Mesendoderm (in vitro differentiated cells): ENCODE measurements around the gene RESP18.

Experiments
- DNase-seq: peaks from one replicate; pipeline ENCODE4 v3.0.0; 2013
- H2AK5ac ChIP-seq: 2 replicates; pipeline ENCODE4 v1.6.1; 2013; ENCODE audit warnings: low read length, inconsistent platforms
- H2BK120ac ChIP-seq: 2 replicates; pipeline ENCODE4 v1.6.1; 2013; ENCODE audit warnings: low read depth, mild to moderate bottlenecking, low read length, moderate library complexity, mixed read lengths
- H2BK15ac ChIP-seq: replicated peaks from 2 replicates; pipeline ENCODE4 v1.6.1; 2013; ENCODE audit warnings: low read depth, mild to moderate bottlenecking, moderate library complexity
- H2BK5ac ChIP-seq: 2 replicates; pipeline ENCODE4 v1.6.1; 2013; ENCODE audit warnings: low read length, inconsistent platforms
- H3K18ac ChIP-seq: 2 replicates; pipeline ENCODE4 v1.6.1; 2013; ENCODE audit warnings: mild to moderate bottlenecking, low read length, mixed read lengths
- H3K23ac ChIP-seq: one replicate; pipeline ENCODE4 v1.6.1; 2013; ENCODE audit warnings: low read length
- H3K27ac ChIP-seq: 2 replicates; pipeline ENCODE4 v1.5.1; 2013; ENCODE audit warnings: low read depth, mild to moderate bottlenecking, inconsistent platforms, low read length, moderate library complexity
- H3K27me3 ChIP-seq: 2 replicates; pipeline ENCODE4 v1.6.1; 2013; ENCODE audit warnings: low read length, control low read depth, mild to moderate bottlenecking, inconsistent platforms; ENCODE audit not compliant: insufficient read depth, poor library complexity
- H3K36me3 ChIP-seq: 2 replicates; pipeline ENCODE4 v1.6.1; 2013; ENCODE audit warnings: low read length, inconsistent platforms; ENCODE audit not compliant: control insufficient read depth, insufficient read depth
- H3K4ac ChIP-seq: one replicate; pipeline ENCODE4 v1.6.1; 2013; ENCODE audit warnings: low read depth, mild to moderate bottlenecking, low read length, moderate library complexity
- H3K4me1 ChIP-seq: 2 replicates; pipeline ENCODE4 v1.6.1; 2013; ENCODE audit warnings: low read depth, low read length, inconsistent platforms; ENCODE audit not compliant: control insufficient read depth
- H3K4me2 ChIP-seq: 2 replicates; pipeline ENCODE4 v1.6.1; 2013; ENCODE audit warnings: low read length
- H3K4me3 ChIP-seq: 2 replicates; pipeline ENCODE4 v1.5.1; 2013; ENCODE audit warnings: mild to moderate bottlenecking, low read length
- H3K56ac ChIP-seq: one replicate; pipeline ENCODE4 v1.6.1; 2013; ENCODE audit warnings: low read length
- H3K79me1 ChIP-seq: 2 replicates; pipeline ENCODE4 v1.6.1; 2013; ENCODE audit warnings: low read length, inconsistent platforms
- H3K79me2 ChIP-seq: 2 replicates; pipeline ENCODE4 v1.6.1; 2013; ENCODE audit warnings: mild to moderate bottlenecking, low read length; ENCODE audit not compliant: control insufficient read depth, insufficient read depth
- H3K9ac ChIP-seq: 2 replicates; pipeline ENCODE4 v1.6.1; 2013; ENCODE audit warnings: low read length, inconsistent platforms
- H4K5ac ChIP-seq: one replicate; pipeline ENCODE4 v1.6.1; 2013; ENCODE audit warnings: low read length
- H4K8ac ChIP-seq: one replicate; pipeline ENCODE4 v1.6.1; 2013; ENCODE audit warnings: low read depth, mild to moderate bottlenecking, control low read depth, low read length, moderate library complexity
- WGBS: extraction: QIAGEN DNeasy Blood & Tissue Kit; methylation state at CpG from one replicate; pipeline ENCODE4 v1.1.7; 2013; ENCODE audit warnings: low lambda C conversion rate, missing lambda C conversion rate; ENCODE audit not compliant: insufficient coverage; ENCODE audit errors: extremely low coverage; 5-methylcytosine and 5-hydroxymethylcytosine counted together

RESP18 gene

GRCh38 chr2:219306047-219306446 lies 26.5 kb downstream of the RESP18 start:
- Histone ChIP-seq H4K5ac (no peak overlapping the region), H2BK120ac (no peak overlapping the region), H3K79me1 (no peaks in the 10 kb centered on the region), H3K79me2 (no peaks in the 10 kb centered on the region), H3K4me3 (no peak overlapping the region), H3K4ac (no peak overlapping the region), H4K8ac (no peak overlapping the region), H3K23ac (no peak overlapping the region), H3K4me1 (no peaks in the 10 kb centered on the region), H3K18ac (no peak overlapping the region), H3K36me3 (no peaks in the 10 kb centered on the region), H3K27me3 (no peaks in the 10 kb centered on the region), H3K4me2 (no peak overlapping the region), H3K9ac (no peak overlapping the region), H2AK5ac (no peak overlapping the region), H3K27ac (no peak overlapping the region), H2BK15ac (no peak overlapping the region), H3K56ac (no peak overlapping the region), H2BK5ac (no peak overlapping the region)
- 100% methylated on average over 1 of the region's 1 CpG for WGBS
- DNase-seq, result no peak

DNA sequence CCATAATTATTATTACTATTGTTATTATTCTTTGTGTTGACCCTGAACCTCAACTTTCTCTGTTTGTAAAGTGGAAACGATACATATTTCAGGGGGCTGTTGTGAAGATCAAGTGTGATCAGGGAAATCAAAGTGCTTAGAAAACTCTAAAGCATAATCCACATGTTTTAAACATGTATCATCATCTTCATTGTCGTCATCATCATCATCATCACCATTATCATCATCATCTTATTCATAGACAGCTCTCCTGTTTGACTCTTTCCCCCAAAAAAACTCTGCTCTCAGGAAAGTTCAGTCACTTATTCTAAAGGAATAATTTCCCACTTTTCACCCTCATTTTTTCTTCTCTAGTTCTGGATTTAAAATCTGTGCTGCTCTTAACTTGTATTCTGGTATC lies 28.3 kb downstream of the RESP18 start:
- Histone ChIP-seq H3K9ac (no peak overlapping the region), H3K4me1 (no peaks in the 10 kb centered on the region), H4K8ac (no peak overlapping the region), H2BK5ac (no peak overlapping the region), H3K4me3 (no peak overlapping the region), H3K36me3 (no peaks in the 10 kb centered on the region), H3K79me2 (no peaks in the 10 kb centered on the region), H4K5ac (no peak overlapping the region), H2AK5ac (no peak overlapping the region), H3K23ac (no peak overlapping the region), H3K27ac (no peak overlapping the region), H3K79me1 (no peaks in the 10 kb centered on the region), H2BK15ac (no peak overlapping the region), H3K56ac (no peak overlapping the region), H3K4me2 (no peak overlapping the region), H3K4ac (no peak overlapping the region), H3K27me3 (no peaks in the 10 kb centered on the region), H2BK120ac (no peak overlapping the region), H3K18ac (no peak overlapping the region)
- no CpG with 5 or more reads among the region's 2 CpGs for WGBS
- DNase-seq, result no peak

GRCh38 chr2:219302412-219302968 lies 30.1 kb downstream of the RESP18 start:
- Histone ChIP-seq H3K4me2 (no peak overlapping the region), H2AK5ac (no peak overlapping the region), H3K79me1 (no peaks in the 10 kb centered on the region), H3K27me3 (no peaks in the 10 kb centered on the region), H3K36me3 (no peaks in the 10 kb centered on the region), H3K56ac (no peak overlapping the region), H3K27ac (no peak overlapping the region), H2BK15ac (no peak overlapping the region), H4K5ac (no peak overlapping the region), H3K79me2 (no peaks in the 10 kb centered on the region), H3K23ac (no peak overlapping the region), H3K18ac (no peak overlapping the region), H3K9ac (no peak overlapping the region), H2BK120ac (no peak overlapping the region), H2BK5ac (no peak overlapping the region), H3K4me1 (no peaks in the 10 kb centered on the region), H3K4ac (no peak overlapping the region), H4K8ac (no peak overlapping the region), H3K4me3 (no peak overlapping the region)
- no CpG with 5 or more reads among the region's 11 CpGs for WGBS
- no peak for DNase-seq

GRCh38 chr2:219300022-219300421 lies 32.5 kb downstream of the RESP18 start:
- DNase-seq, result no peak
- Histone ChIP-seq H3K79me2 (no peaks in the 10 kb centered on the region), H3K27me3 (no peaks in the 10 kb centered on the region), H3K79me1 (no peaks in the 10 kb centered on the region), H4K8ac (no peak overlapping the region), H3K9ac (no peak overlapping the region), H3K27ac (no peak overlapping the region), H3K4me1 (no peaks in the 10 kb centered on the region), H3K36me3 (no peaks in the 10 kb centered on the region), H3K18ac (no peak overlapping the region), H3K4me2 (no peak overlapping the region), H2BK5ac (no peak overlapping the region), H3K4me3 (no peak overlapping the region), H4K5ac (no peak overlapping the region), H3K56ac (no peak overlapping the region), H2AK5ac (no peak overlapping the region), H3K23ac (no peak overlapping the region), H2BK15ac (no peak overlapping the region), H2BK120ac (no peak overlapping the region), H3K4ac (no peak overlapping the region)
- WGBS, result no CpG with 5 or more reads among the region's 5 CpGs

DNA sequence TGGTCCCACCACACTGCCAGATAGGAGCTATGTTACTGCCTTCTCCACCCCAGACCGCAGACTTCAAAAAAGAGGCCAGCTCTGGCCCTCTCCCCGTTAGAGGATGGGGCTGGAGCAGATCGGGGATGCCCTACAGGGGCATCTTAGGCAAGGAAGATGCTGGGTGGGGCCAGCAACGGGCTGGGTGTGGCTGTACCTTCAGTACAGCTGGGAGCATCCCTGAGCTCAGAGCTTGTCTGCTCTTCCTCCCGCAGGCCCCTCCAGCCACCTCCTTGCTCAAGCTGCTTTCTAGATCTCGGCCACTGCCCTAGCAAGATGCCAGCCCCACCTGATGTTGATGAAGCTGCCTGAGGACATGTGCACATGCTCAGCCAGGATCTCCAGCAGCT lies 33.2 kb downstream of the RESP18 start:
- Histone ChIP-seq H3K27me3 (no peaks in the 10 kb centered on the region), H3K4me1 (no peaks in the 10 kb centered on the region), H2BK5ac (no peak overlapping the region), H3K4me2 (no peak overlapping the region), H3K9ac (no peak overlapping the region), H3K23ac (no peak overlapping the region), H4K5ac (no peak overlapping the region), H3K79me2 (no peaks in the 10 kb centered on the region), H2AK5ac (no peak overlapping the region), H2BK15ac (no peak overlapping the region), H3K56ac (no peak overlapping the region), H3K79me1 (no peaks in the 10 kb centered on the region), H2BK120ac (no peak overlapping the region), H3K27ac (no peak overlapping the region), H3K4ac (no peak overlapping the region), H3K36me3 (no peaks in the 10 kb centered on the region), H3K4me3 (no peak overlapping the region), H3K18ac (no peak overlapping the region), H4K8ac (no peak overlapping the region)
- no peak for DNase-seq
- WGBS, result no CpG with 5 or more reads among the region's 6 CpGs

- Histone ChIP-seq H3K23ac (no peak overlapping the region), H2BK120ac (no peak overlapping the region), H3K27ac (no peak overlapping the region), H3K79me2 (no peaks in the 10 kb centered on the region), H3K18ac (no peak overlapping the region), H2AK5ac (no peak overlapping the region), H4K5ac (no peak overlapping the region), H2BK5ac (no peak overlapping the region), H3K56ac (no peak overlapping the region), H3K79me1 (no peaks in the 10 kb centered on the region), H3K4me2 (no peak overlapping the region), H3K4ac (no peak overlapping the region), H3K27me3 (no peaks in the 10 kb centered on the region), H3K9ac (no peak overlapping the region), H3K4me3 (no peak overlapping the region), H2BK15ac (no peak overlapping the region), H4K8ac (no peak overlapping the region), H3K36me3 (no peaks in the 10 kb centered on the region), H3K4me1 (no peaks in the 10 kb centered on the region)
- WGBS, result no CpG with 5 or more reads among the region's 15 CpGs
- DNase-seq, result peak; percentile 82
Measured at GRCh38 chr2:219298759-219299371, 33.7 kb downstream of the RESP18 start.
